PFSK-1 (cell line): ENCODE data around the gene ZNF544.

Experiments
- POLR2AphosphoS5 ChIP-seq: IDR thresholded peaks from 2 replicates; pipeline ENCODE4 v1.6.1; 2012; ENCODE audit warnings: low read depth, mild to moderate bottlenecking, control low read depth, low read length, moderate library complexity
- REST ChIP-seq, 2 experiments: IDR thresholded peaks; 2 replicates each; pipeline versions ENCODE4 v1.6.1 to v1.8.0; 2011 to 2012; ENCODE audit warnings: low read depth in 2 of 2, low read length in 2 of 2, control low read depth in 1 of 2, inconsistent platforms in 1 of 2, mild to moderate bottlenecking in 1 of 2, moderate library complexity in 1 of 2; ENCODE audit not compliant: insufficient read depth in 1 of 2

- TF ChIP-seq POLR2AphosphoS5 (no peak; the same call in 1 of the 2 replicates), REST (IDR thresholded peaks at IDR 0.05; ENCODE audit: insufficient read depth in 1 of 2, low read depth in 2 of 2, low read length in 2 of 2) (no peak)
Observed at GRCh38 chr19:58262922-58263296, 34.2 kb downstream of the ZNF544 start.
